ENCODE data around the gene IGFLR1. TPM values are rescaled to one million over a fixed set of nuclear protein-coding genes. Genes with fewer than 3 reads are reported as not detected.

IGFLR1 gene
- total and polyA plus RNA-seq, 9 of the 15 experiments (the other 6 are each of a cell fraction or from before 2014, with no cell fraction given): 1.0 to 14.3 (median 4.6) TPM

DNA sequence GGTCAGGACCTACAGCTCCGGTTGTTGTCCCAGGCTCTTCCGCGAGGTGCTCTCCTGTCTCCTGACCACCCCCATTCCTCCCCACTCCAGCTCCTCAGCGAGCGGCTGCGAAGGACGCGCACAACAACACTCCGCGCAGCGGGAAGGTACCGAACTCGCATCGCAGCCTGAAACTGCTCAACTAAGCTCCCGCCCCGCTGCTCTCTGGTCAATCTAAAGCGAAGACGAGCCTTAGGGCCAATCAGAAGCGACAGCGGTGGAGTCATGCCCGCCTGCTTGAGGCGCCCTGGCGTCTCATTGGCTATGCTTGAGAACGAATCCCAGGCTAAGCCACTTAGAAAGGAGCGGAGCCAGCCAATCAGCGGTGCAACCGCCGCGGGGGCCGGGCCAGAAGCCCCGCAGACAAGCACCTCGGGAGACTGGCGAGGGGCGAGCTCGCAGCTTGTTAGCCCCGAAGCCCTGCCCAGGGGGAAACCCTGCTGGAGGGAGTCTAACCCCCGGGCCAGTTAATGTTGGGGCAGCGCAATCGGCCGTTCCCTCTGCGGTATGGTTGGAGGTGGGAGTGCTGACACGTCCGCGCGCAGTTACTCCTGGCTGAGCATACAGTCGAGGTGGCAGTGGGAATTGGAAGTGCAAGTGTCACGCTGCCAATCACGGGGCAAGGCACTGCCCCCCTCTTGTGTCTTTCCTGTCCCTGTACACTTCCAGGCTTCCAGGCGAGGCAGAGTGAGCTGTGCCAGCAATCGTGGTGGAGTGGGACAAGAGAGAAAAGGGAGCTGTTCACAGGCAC lies 39.8 kb downstream of the IGFLR1 start (continued):
- TF ChIP-seq, protein P1, sequence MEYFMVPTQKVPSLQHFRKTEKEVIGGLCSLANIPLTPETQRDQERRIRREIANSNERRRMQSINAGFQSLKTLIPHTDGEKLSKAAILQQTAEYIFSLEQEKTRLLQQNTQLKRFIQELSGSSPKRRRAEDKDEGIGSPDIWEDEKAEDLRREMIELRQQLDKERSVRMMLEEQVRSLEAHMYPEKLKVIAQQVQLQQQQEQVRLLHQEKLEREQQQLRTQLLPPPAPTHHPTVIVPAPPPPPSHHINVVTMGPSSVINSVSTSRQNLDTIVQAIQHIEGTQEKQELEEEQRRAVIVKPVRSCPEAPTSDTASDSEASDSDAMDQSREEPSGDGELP (CRISPR knock-in tag; IDR thresholded peaks at IDR 0.05; ENCODE audit: borderline replicate concordance): peak; percentile 53; the same call in 1 of the 2 replicates
- TF ChIP-seq ILK (tag; IDR thresholded peaks at IDR 0.05; ENCODE audit: borderline replicate concordance, low read depth) (no peak), ZBTB49 (CRISPR knock-in tag; IDR thresholded peaks at IDR 0.05; ENCODE audit: borderline replicate concordance) (no peak), PCBP1 (IDR thresholded peaks at IDR 0.05; ENCODE audit: low read depth, low read length, poor library complexity, severe bottlenecking) (peak; percentile 42), RFX1 (IDR thresholded peaks at IDR 0.05) (peak; percentile 54; the same call in 1 of the 2 replicates), BRCA1 (IDR thresholded peaks at IDR 0.05) (no peak), BRCA1 (CRISPR knock-in tag; IDR thresholded peaks at IDR 0.05) (no peak), HOXB6 (CRISPR knock-in tag; IDR thresholded peaks at IDR 0.05; ENCODE audit: borderline replicate concordance) (no peak), FOXK2 (conservative IDR thresholded peaks at IDR 0.05 in 1 of 2, IDR thresholded peaks at IDR 0.05 in 1 of 2; ENCODE audit: low read depth in 2 of 2) (no peak), HMGN3 (IDR thresholded peaks at IDR 0.05; ENCODE audit: borderline replicate concordance, extremely low read depth, insufficient read length, low read depth, low read length) (no peak), DLX4 (CRISPR knock-in tag; IDR thresholded peaks at IDR 0.05) (no peak), ZFP30 (CRISPR knock-in tag; IDR thresholded peaks at IDR 0.05; ENCODE audit: borderline replicate concordance) (no peak), ZNF551 (CRISPR knock-in tag; IDR thresholded peaks at IDR 0.05) (no peak), MAZ (CRISPR knock-in tag; conservative IDR thresholded peaks at IDR 0.05 in 1 of 2, IDR thresholded peaks at IDR 0.05 in 1 of 2) (no peak; a peak in 1 of 4 replicates)
- TF ChIP-seq, protein P2, sequence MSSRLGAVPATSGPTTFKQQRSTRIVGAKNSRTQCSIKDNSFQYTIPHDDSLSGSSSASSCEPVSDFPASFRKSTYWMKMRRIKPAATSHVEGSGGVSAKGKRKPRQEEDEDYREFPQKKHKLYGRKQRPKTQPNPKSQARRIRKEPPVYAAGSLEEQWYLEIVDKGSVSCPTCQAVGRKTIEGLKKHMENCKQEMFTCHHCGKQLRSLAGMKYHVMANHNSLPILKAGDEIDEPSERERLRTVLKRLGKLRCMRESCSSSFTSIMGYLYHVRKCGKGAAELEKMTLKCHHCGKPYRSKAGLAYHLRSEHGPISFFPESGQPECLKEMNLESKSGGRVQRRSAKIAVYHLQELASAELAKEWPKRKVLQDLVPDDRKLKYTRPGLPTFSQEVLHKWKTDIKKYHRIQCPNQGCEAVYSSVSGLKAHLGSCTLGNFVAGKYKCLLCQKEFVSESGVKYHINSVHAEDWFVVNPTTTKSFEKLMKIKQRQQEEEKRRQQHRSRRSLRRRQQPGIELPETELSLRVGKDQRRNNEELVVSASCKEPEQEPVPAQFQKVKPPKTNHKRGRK (tag; IDR thresholded peaks at IDR 0.05): no peak
- TF ChIP-seq, protein P3, sequence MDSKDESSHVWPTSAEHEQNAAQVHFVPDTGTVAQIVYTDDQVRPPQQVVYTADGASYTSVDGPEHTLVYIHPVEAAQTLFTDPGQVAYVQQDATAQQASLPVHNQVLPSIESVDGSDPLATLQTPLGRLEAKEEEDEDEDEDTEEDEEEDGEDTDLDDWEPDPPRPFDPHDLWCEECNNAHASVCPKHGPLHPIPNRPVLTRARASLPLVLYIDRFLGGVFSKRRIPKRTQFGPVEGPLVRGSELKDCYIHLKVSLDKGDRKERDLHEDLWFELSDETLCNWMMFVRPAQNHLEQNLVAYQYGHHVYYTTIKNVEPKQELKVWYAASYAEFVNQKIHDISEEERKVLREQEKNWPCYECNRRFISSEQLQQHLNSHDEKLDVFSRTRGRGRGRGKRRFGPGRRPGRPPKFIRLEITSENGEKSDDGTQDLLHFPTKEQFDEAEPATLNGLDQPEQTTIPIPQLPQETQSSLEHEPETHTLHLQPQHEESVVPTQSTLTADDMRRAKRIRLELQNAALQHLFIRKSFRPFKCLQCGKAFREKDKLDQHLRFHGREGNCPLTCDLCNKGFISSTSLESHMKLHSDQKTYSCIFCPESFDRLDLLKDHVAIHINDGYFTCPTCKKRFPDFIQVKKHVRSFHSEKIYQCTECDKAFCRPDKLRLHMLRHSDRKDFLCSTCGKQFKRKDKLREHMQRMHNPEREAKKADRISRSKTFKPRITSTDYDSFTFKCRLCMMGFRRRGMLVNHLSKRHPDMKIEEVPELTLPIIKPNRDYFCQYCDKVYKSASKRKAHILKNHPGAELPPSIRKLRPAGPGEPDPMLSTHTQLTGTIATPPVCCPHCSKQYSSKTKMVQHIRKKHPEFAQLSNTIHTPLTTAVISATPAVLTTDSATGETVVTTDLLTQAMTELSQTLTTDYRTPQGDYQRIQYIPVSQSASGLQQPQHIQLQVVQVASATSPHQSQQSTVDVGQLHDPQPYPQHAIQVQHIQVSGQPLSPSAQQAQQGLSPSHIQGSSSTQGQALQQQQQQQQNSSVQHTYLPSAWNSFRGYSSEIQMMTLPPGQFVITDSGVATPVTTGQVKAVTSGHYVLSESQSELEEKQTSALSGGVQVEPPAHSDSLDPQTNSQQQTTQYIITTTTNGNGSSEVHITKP (IDR thresholded peaks at IDR 0.05; ENCODE audit: partially characterized antibody): no peak
